GM13977 (cell line): ENCODE data around the gene DCXR.

ENCODE experiments used
- DNase-seq: peaks from one replicate; pipeline ENCODE4 v3.0.0; 2012; ENCODE audit warnings: low spot score
- in situ Hi-C: fragments of 300-500 bp; cut with MboI; formaldehyde crosslinking; loops from one replicate; pipeline ENCODE4 v1.12.0; 2022; ENCODE audit warnings: low sequenced_read_pairs, low pct_unique_long_range_greater_than_20kb, mixed read lengths, inconsistent platforms; ENCODE audit not compliant: unreplicated experiment
- TF ChIP-seq, protein P1 (sequence below): IDR thresholded peaks from 2 replicates; pipeline ENCODE4 v1.5.1; 2012; ENCODE audit warnings: mild to moderate bottlenecking, control low read depth; ENCODE audit not compliant: insufficient read depth; ENCODE audit errors: extremely low read depth, missing control alignments

The DCXR gene

DNA sequence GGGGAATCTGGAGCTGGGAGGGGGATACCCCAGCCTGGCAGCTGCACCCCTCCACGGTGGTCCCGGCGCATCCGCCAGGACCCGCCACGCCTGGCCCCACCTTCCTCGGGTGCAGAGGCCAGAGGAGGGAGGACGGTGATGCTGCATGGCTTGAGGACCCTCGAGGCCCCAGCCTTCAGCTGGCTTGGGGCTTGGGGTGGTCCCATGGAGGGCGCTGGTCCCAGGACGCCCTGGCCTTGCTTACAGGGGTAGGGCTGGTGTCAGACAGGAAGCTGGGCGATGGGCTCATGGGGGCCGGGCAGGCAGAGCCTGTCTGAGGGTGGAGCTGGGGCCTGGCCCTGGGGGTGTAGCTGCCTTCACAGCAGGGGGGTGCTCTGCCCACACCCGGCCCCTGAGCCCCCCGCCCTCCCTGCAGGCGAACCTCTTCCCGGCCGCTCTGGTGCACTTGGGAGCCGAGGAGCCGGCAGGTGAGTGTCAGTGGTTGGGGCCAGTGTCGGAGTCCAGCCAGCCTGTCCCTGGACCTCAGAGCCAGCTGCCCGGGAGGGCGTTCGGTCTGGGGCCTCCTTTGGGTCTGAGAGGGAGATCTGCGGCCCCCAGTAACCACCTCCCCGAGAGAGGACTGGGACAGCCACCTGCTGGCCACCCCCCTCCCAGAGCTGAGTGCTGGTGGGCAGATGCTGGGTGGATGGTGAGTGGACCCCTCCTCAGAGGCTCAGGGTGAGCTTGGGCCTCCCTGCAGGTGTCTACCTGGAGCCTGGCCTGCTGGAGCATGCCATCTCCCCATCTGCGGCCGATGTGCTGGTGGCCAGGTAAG lies 21.2 kb downstream of the DCXR start:
- TF ChIP-seq, protein P1, sequence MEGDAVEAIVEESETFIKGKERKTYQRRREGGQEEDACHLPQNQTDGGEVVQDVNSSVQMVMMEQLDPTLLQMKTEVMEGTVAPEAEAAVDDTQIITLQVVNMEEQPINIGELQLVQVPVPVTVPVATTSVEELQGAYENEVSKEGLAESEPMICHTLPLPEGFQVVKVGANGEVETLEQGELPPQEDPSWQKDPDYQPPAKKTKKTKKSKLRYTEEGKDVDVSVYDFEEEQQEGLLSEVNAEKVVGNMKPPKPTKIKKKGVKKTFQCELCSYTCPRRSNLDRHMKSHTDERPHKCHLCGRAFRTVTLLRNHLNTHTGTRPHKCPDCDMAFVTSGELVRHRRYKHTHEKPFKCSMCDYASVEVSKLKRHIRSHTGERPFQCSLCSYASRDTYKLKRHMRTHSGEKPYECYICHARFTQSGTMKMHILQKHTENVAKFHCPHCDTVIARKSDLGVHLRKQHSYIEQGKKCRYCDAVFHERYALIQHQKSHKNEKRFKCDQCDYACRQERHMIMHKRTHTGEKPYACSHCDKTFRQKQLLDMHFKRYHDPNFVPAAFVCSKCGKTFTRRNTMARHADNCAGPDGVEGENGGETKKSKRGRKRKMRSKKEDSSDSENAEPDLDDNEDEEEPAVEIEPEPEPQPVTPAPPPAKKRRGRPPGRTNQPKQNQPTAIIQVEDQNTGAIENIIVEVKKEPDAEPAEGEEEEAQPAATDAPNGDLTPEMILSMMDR: no peak
- in situ Hi-C loops: no loop called here
- no peak for DNase-seq

GRCh38 chr17:82015311-82015971 lies 22.1 kb downstream of the DCXR start:
- DNase-seq: no peak
- in situ Hi-C loops: no loop called here
- TF ChIP-seq, protein P1: no peak

- no peak for DNase-seq
- in situ Hi-C loops: no loop called here
- TF ChIP-seq, protein P1: no peak
These were observed 22.6 kb downstream of the DCXR start for GRCh38 chr17:82014971-82015310.

DNA sequence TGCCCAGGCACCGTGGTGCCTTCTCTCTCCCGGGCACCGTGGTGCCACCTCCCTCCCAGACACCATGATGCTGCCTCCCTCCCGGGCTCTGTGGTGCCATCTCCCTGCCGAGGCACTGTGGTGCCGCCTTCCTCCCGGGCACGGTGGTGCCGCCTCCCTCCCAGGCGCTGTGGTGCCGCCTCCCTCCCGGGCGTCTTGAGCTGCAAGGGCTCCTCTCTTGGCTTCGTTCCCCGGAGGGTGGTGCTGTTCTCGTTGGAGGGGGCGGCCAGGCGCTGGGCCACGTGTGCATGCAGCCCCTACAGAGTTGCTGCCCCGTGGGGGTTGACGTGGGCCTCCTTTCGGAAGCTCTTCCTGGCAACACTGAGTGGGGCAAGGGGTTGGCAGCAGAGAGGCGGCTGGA lies 23.1 kb downstream of the DCXR start:
- in situ Hi-C loops: no loop called here
- no peak for DNase-seq
- TF ChIP-seq, protein P1: no peak

GRCh38 chr17:82013772-82014321 lies 23.6 kb downstream of the DCXR start:
- TF ChIP-seq, protein P1: no peak
- no peak for DNase-seq
- in situ Hi-C loops: no loop called here

GRCh38 chr17:82013341-82013740 lies 24.2 kb downstream of the DCXR start:
- no peak for DNase-seq
- TF ChIP-seq, protein P1: no peak
- in situ Hi-C loops: no loop called here
